SK-N-MC (cell line): ENCODE data around the gene NPL.

Source experiments
- EZH2 ChIP-seq: fragments of 200-600 bp; sonication (generic); IDR thresholded peaks from one replicate; pipeline ENCODE4 v1.6.1; 2017; ENCODE audit warnings: antibody characterized with exemption
- FOXP2 ChIP-seq: optimal IDR thresholded peaks from 2 replicates; pipeline ENCODE3; 2011; ENCODE audit warnings: mild to moderate bottlenecking, moderate library complexity; ENCODE audit not compliant: insufficient read depth; ENCODE audit errors: extremely low read length, control extremely low read depth
- POLR2AphosphoS5 ChIP-seq: IDR thresholded peaks from 2 replicates; pipeline ENCODE4 v1.6.1; 2012; ENCODE audit warnings: mild to moderate bottlenecking, low read depth, low read length, borderline replicate concordance

DNA sequence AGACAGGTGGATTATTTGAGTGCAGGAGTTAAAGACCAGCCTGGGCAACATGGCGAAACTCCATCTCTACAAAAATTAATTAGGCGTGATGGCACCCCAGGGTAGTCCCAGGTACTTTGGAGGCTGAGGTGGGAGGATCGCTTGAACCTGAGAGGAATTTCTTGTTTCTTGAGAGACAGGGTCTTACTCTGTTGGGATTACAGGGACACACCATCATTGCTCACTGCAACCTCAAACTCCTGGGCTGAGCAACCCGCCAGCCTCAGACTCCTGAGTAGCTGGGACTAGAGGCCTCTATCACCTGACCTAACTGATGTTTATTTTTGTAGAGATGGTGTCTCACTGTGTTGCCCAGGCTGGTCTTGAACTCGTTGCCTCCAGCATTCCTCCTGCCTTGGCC, 74.4 kb downstream of the NPL start:
- no peak for TF ChIP-seq POLR2AphosphoS5
- no peak for TF ChIP-seq EZH2
- TF ChIP-seq FOXP2 = no peak
